GM10266 (cell line): Measurements from ENCODE around the gene SUV39H1.

Experiments used
- DNase-seq: peaks from one replicate; pipeline ENCODE4 v3.0.0; 2012; ENCODE audit errors: extremely low spot score
- TF ChIP-seq, protein P1 (sequence below): IDR thresholded peaks from 2 replicates; pipeline ENCODE4 v1.5.1; 2012; ENCODE audit warnings: mild to moderate bottlenecking, low read depth; ENCODE audit not compliant: control insufficient read depth, insufficient read depth; ENCODE audit errors: missing control alignments

SUV39H1 gene

DNA sequence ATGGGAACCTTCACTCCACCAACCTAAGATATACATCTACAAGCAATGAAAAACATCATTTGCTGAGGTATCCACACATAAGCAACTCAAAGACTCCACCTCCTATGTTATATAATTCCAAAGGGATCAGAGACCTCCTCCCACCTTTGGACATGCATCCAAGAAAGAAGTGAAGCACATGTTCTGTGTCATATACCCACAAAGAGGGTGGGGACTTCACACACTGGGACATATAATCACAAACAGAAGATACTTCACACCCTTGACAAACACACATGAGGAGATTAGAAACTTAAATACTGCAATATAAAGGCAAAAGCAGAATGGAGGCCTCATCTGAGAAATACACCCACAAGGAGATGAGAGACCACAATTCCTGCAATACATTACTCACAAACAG is 25.4 kb downstream of the SUV39H1 start:
- TF ChIP-seq, protein P1, sequence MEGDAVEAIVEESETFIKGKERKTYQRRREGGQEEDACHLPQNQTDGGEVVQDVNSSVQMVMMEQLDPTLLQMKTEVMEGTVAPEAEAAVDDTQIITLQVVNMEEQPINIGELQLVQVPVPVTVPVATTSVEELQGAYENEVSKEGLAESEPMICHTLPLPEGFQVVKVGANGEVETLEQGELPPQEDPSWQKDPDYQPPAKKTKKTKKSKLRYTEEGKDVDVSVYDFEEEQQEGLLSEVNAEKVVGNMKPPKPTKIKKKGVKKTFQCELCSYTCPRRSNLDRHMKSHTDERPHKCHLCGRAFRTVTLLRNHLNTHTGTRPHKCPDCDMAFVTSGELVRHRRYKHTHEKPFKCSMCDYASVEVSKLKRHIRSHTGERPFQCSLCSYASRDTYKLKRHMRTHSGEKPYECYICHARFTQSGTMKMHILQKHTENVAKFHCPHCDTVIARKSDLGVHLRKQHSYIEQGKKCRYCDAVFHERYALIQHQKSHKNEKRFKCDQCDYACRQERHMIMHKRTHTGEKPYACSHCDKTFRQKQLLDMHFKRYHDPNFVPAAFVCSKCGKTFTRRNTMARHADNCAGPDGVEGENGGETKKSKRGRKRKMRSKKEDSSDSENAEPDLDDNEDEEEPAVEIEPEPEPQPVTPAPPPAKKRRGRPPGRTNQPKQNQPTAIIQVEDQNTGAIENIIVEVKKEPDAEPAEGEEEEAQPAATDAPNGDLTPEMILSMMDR, result no peak
- no peak for DNase-seq

DNA sequence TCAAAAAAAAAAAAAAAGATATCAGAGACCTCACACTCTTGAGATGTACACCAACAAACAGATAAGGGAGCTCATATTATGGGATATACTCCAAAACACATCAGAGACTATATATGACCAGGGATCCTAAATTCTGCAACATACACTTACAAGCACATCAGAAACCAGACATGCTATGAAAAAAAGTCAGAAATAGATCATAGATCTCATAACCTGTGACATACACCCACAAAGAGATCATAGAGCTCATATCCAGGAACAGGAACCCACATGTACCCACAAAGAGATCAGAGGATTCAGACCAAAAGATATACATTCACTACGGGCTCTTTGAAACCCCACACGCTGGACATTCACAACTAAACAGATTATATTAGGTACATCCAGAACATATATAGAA is 30.1 kb downstream of the SUV39H1 start:
- TF ChIP-seq, protein P1, result no peak
- DNase-seq, result no peak

GRCh38 chrX:48728653-48729052 is 32.1 kb downstream of the SUV39H1 start:
- DNase-seq, result no peak
- TF ChIP-seq, protein P1, result no peak

DNA sequence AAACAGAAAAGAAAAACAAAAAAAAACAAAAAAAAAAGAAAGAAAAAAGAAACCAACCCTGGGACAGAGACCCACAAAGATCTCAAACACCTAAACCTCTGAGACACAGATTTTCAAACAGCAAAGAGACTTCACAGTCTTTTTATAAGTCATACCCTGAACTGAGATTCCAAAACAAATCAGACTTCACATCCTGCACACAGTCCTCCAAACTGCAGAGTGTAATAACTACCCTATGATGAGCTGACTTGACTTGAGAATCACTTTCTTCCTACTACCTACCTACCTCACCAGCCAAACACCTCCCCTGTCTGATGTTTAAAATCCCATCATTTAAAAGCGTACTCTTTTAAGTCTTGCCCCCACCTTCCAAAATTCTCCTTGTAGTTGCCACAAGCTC is 39.8 kb downstream of the SUV39H1 start:
- TF ChIP-seq, protein P1, result no peak
- no peak for DNase-seq

DNA sequence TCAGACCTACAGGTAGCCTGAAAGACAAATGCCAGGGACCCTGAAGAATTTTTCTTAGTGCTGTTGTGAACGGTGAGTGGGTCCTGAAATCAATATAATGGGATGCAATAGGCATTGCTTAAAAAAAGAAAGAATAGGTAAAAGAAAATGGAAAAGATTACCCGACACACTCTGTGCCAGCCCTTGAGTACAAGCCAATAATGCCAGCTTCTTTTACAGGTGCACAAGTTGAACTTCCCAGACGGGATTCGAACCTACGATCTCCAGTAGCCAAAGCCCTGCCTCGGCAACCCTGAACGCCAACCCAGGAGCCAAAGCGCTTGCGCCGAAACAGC is 40.3 kb downstream of the SUV39H1 start:
- TF ChIP-seq, protein P1, result no peak
- DNase-seq, result no peak

DNA sequence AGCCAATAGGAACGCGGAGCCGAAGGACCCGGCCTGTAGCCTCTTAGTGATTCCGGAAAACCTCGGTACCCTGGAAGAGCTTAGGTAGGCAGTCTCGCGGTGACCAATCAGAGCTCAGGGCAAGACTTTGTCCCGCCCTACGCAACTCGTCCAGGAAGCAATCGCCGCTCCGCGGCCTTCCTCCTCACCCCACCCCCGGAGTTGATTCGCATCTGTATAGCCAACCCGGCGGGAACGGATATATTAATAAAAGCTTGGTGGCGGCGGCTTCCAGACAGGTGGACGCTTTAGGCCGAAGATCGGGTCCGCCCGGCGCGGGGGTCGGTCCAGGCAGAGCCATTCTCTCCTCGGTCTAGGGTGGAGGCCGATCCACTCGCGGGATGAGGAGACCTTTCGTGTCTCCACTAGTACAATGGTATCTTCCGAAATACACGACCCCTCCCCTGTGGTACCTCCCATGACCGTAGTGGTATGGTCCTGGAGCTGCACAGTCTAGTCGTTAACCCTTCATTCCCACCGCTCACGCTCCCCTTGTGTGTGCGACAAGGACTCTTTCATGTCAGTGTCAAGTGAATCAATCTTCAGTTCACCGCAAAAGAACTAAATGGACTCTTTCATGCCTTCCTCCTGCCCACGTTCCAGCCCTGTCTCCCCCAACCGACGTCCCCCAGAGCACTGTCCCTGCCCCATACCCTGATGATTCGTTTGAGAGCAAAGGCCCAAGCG is 40.8 kb downstream of the SUV39H1 start:
- peak; percentile 86 for DNase-seq
- TF ChIP-seq, protein P1, result no peak

DNA sequence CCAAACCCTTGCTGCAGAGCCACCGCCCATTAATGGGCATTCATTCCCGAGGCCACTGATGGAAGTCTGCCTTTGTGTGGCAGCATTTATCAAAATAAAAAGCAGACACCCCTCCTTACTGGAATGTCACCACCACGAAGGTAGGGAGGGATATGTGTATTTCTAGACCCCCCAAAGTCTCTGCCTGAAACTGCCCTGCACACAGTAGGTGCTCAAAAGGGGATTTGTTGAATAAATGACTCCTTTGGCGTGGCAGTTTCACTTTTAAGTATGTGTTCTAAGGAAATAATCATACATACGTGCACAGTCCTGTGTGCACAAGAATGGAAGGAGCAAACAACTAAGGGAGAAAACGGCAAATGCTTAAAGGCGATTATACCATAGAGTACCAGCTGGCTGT is 41.4 kb downstream of the SUV39H1 start:
- TF ChIP-seq, protein P1, result no peak
- DNase-seq, result no peak
